Measurements from ENCODE around the gene VWA5B1. TPM values are rescaled to one million over a fixed set of nuclear protein-coding genes. Genes with fewer than 3 reads are reported as not detected.

VWA5B1 gene
- total RNA-seq, 2 experiments from 2014 or later, result not detected

DNA sequence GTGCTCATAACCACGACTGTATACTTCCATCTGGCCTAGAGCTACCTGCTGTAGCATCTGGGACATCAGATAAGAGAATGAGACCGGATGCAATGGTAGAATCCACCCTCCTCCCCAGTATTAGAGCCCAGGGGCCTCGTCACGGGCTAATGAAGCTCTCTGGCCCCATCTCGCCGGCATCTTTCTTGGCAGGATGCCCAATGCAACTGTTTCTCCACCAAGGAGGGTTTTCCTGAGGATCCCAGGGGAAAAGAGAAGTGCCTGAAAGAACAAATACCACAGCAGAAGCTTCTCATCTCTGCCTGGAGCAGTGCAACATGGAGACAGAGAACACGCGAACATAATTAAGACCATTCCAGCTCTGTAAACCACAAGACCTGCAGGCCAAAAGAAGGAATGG lies 80.0 kb downstream of the VWA5B1 start:
- peaks cover 35% of the 10 kb centered on the region for H3K27me3 Mint-ChIP-seq
- ChIA-PET CTCF (no interaction called here), POLR2A (no interaction called here)
- H3K4me1 Mint-ChIP-seq (ENCODE audit: low read depth), result peaks cover 6% of the 10 kb centered on the region
- H3K4me3 Mint-ChIP-seq, result no peak overlapping the region
- H3K27ac Mint-ChIP-seq, result no peak overlapping the region
- no peak for DNase-seq
- intact Hi-C loops (cut with micrococcal nuclease), result loop anchor here (10.0 kb wide), 1 partner anchor 156 kb away; no protein-coding TSS in a partner anchor
- no peaks in the 10 kb centered on the region for H3K9me3 Mint-ChIP-seq
- H3K36me3 Mint-ChIP-seq, result no peaks in the 10 kb centered on the region

DNA sequence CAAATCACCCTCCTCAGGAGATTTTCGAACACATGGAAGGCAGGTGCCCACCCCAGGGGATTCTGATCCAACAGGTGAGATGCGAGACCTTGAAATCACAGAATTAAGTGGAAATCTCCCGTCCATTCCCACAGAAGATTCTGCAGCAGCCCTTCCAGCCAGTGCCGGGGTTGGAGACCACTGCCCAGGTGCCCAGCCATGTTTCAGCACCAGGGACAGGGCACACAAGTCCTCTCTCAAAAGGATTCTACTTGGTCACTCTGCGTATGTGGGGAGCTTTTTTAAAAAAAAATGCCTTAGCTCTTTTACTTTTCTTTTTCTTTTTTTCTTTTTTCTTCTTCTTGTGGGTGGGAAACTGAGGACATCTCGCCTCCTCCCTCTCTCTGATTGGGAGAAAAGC lies 80.7 kb downstream of the VWA5B1 start:
- H3K9me3 Mint-ChIP-seq, result no peaks in the 10 kb centered on the region
- DNase-seq, result no peak
- H3K4me1 Mint-ChIP-seq (ENCODE audit: low read depth), result peaks cover 6% of the 10 kb centered on the region
- H3K36me3 Mint-ChIP-seq, result no peaks in the 10 kb centered on the region
- H3K4me3 Mint-ChIP-seq, result no peak overlapping the region
- POLR2A ChIA-PET, result no interaction called here
- intact Hi-C loops (cut with micrococcal nuclease), result loop anchor here (10.0 kb wide), 1 partner anchor 157 kb away; no protein-coding TSS in a partner anchor
- H3K27me3 Mint-ChIP-seq, result peaks cover 34% of the 10 kb centered on the region
- CTCF ChIA-PET, result no interaction called here
- no peak overlapping the region for H3K27ac Mint-ChIP-seq

DNA sequence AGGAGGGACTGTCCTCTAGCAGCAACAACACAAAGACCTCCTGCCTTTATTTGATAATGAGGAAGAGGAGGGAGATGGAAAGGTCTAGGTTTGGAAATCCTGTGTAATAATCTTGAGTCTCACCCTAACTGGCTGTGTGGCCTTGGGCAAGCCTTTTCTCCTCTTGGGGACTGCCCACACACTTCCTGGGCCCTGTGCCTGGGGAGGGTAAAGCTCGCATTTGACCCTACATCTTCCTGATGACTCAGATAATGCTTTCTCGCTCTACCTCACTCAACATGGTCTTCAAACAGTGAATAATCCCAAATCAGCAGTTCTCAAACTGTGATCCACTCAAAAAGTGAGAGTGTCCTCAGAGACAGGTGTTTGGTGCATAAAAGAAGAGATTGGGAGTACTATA lies 81.2 kb downstream of the VWA5B1 start:
- DNase-seq, result no peak
- Mint-ChIP-seq H3K36me3 (no peaks in the 10 kb centered on the region), H3K9me3 (no peaks in the 10 kb centered on the region), H3K27me3 (peaks cover 36% of the 10 kb centered on the region), H3K27ac (no peak overlapping the region), H3K4me3 (no peak overlapping the region), H3K4me1 (ENCODE audit: low read depth) (peaks cover 6% of the 10 kb centered on the region)
- CTCF ChIA-PET, result no interaction called here
- intact Hi-C loops (cut with micrococcal nuclease), result loop anchor here (10.0 kb wide), 1 partner anchor 157 kb away; no protein-coding TSS in a partner anchor
- POLR2A ChIA-PET, result no interaction called here

DNA sequence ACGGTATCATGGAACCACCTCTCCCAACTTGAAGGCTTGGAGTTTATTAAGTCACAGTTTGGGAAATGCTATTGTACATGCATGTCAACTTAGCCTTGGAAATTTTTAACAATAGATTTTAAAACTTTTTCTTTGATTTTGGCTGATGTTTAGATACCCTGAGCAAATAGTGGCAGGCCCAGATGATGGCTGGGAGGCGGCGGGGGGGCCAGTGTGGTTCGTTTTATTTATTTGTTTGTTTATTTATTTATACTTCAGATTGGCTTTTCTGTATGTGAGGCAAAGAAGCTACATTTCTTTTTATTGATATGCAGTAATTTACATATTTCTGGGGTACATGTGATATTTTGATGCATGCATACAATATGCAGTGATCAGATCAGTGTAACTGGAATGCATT lies 82.0 kb downstream of the VWA5B1 start:
- Mint-ChIP-seq H3K36me3 (no peaks in the 10 kb centered on the region), H3K9me3 (no peaks in the 10 kb centered on the region), H3K27me3 (peaks cover 31% of the 10 kb centered on the region), H3K4me1 (ENCODE audit: low read depth) (peaks cover 2% of the 10 kb centered on the region), H3K27ac (no peak overlapping the region), H3K4me3 (no peak overlapping the region)
- POLR2A ChIA-PET, result no interaction called here
- DNase-seq, result no peak
- intact Hi-C loops (cut with micrococcal nuclease), result loop anchor here (10.0 kb wide), 1 partner anchor 158 kb away; no protein-coding TSS in a partner anchor
- CTCF ChIA-PET, result interaction anchor here (0.8 kb wide), 1 partner anchor 121 kb away, joined by 3 read pairs; no protein-coding TSS in a partner anchor

DNA sequence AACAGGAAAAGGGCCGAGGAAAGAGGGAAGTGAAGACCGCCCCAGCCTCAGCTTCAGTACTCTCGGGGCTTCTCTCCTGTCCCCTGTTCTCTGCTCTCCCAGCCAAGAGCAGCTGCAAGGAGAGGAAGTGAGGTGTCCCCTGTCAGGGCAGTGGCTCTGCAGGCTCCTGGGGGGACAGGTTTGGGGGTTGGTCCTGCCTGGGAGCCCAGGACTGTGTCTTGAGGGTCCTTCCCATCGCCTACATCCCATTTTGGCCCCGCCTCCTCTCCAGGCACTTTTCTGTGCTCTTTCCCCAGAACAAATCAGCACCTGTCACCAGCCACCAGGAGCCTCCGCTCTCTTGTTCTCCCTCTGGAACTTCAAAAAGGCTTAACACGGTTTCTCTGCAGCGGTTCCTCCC lies 82.6 kb downstream of the VWA5B1 start:
- intact Hi-C loops (cut with micrococcal nuclease), result loop anchor here (10.0 kb wide), 1 partner anchor 158 kb away; no protein-coding TSS in a partner anchor
- peaks cover 2% of the 10 kb centered on the region for H3K4me1 Mint-ChIP-seq (ENCODE audit: low read depth)
- POLR2A ChIA-PET, result no interaction called here
- H3K4me3 Mint-ChIP-seq, result no peak overlapping the region
- H3K27ac Mint-ChIP-seq, result no peak overlapping the region
- H3K9me3 Mint-ChIP-seq, result no peaks in the 10 kb centered on the region
- H3K36me3 Mint-ChIP-seq, result no peaks in the 10 kb centered on the region
- CTCF ChIA-PET, result interaction anchor here (0.8 to 1.1 kb wide), 2 partner anchors 10 to 120 kb away, joined by 3 to 6 read pairs; no protein-coding TSS in a partner anchor
- H3K27me3 Mint-ChIP-seq, result peaks cover 25% of the 10 kb centered on the region
- DNase-seq, result no peak

DNA sequence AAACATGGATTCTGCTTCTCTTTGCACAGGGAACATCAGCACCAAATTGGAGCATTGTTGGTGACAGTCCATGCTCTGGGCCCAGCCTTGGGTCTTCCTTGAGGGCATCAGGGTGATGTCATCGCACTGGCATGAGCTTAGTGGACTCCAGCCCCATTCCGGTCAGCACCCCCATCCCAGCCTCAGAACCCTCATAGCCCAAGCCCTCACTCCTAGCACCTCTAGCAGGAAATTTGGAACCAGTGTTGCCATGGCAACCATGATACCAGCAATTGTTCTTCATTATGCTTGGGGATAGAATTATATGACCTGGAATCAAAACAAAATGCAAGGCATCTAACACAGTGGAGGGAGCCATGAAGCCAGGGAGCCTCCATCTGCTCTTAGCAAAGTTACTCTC lies 83.1 kb downstream of the VWA5B1 start:
- POLR2A ChIA-PET, result no interaction called here
- intact Hi-C loops (cut with micrococcal nuclease), result loop anchor here (10.0 kb wide), 1 partner anchor 159 kb away; no protein-coding TSS in a partner anchor

DNA sequence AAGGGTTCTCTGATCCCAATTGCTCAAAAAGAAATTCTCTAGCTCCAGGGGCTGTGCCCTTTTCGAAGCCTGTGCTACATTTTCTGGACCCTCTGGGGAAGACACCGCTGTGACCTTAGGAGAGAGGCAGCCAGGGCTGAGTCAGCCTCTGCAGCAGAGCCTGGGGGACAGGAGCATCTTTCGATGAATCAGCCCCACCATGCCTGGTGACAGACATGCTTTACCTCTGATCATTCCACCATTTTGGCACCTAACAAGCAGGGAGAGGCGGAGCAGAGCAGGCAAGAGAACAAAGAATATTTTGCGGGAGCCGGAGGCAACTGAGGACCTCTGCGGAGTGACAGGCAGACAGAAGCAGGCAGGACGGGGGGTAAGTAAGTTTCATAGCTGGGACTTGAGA lies 84.9 kb downstream of the VWA5B1 start:
- CTCF ChIA-PET, result interaction anchor here (1.2 to 8.6 kb wide), 4 partner anchors 55 to 162 kb away, joined by 3 to 62 read pairs (median 8); no protein-coding TSS in a partner anchor
- peaks cover 5% of the 10 kb centered on the region for H3K4me1 Mint-ChIP-seq (ENCODE audit: low read depth)
- no peak for DNase-seq
- intact Hi-C loops (cut with micrococcal nuclease), result loop anchor here (10.0 kb wide), 1 partner anchor 161 kb away; no protein-coding TSS in a partner anchor
- H3K27me3 Mint-ChIP-seq, result peaks cover 22% of the 10 kb centered on the region
- no peaks in the 10 kb centered on the region for H3K36me3 Mint-ChIP-seq
- H3K27ac Mint-ChIP-seq, result no peak overlapping the region
- POLR2A ChIA-PET, result no interaction called here
- no peak overlapping the region for H3K4me3 Mint-ChIP-seq
- no peaks in the 10 kb centered on the region for H3K9me3 Mint-ChIP-seq

More for the DNA sequence above, 83.1 kb downstream of the VWA5B1 start:
- DNase-seq, result no peak
- Mint-ChIP-seq H3K27me3 (peaks cover 20% of the 10 kb centered on the region), H3K36me3 (no peaks in the 10 kb centered on the region), H3K9me3 (no peaks in the 10 kb centered on the region), H3K4me3 (no peak overlapping the region), H3K27ac (no peak overlapping the region), H3K4me1 (ENCODE audit: low read depth) (peaks cover 2% of the 10 kb centered on the region)
- CTCF ChIA-PET, result interaction anchor here (1.1 to 8.6 kb wide), 2 partner anchors 10 to 121 kb away, joined by 6 to 62 read pairs; no protein-coding TSS in a partner anchor

DNA sequence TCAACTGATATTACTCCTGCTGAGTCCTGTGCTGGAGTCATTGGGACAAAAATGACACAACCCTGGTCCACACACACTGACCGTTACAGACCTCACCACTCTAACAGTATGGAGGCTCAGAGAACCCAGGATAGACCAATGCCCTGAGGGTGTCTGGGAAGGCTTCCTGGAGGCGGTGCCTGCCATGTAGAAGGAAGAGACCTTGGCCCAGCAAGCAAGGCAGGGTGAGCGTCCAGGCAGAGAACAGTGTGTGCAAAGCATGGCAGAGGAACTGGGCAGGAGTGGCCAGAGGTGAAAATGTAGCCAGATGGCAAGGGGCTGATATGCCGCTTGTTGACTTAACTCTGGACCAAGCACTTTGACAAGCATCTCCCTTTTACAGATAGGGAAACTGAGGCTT lies 85.5 kb downstream of the VWA5B1 start:
- Mint-ChIP-seq H3K4me3 (no peak overlapping the region), H3K9me3 (no peaks in the 10 kb centered on the region)

DNA sequence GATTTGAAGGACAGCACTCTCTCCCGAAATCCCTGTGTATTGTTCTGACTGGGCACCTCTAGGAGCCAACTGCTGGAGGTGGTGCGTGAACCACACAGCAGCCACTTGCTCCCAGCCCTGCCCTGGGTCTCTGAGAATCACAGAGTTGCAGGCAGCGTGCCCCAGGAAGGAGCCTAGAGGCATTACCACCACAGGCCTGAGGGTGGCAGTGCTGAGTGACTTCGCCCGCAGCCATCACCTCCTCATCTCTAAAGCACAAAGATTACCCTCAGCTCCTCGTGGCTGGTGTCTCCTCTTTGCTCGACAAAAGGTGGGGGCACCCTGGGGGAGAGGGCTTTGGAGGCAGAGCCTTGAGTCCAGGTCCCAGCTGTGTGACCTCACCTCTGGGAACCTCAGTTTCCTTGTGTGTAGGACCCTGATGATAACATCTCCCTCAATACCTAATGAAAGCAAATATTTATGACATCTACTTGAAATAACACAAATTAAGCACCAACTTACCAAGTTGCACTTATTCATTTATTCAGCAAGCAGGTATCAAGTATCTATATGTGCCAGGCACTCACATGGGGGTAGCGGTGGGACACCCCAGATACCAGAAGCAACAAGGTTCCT lies 86.3 kb downstream of the VWA5B1 start:
- Mint-ChIP-seq H3K27me3 (peaks cover 17% of the 10 kb centered on the region), H3K27ac (no peak overlapping the region), H3K4me3 (no peak overlapping the region), H3K4me1 (ENCODE audit: low read depth) (peaks cover 3% of the 10 kb centered on the region), H3K9me3 (no peaks in the 10 kb centered on the region), H3K36me3 (no peaks in the 10 kb centered on the region)
- intact Hi-C loops (cut with micrococcal nuclease), result loop anchor here (1.0 to 10.0 kb wide), 4 partner anchors 50 to 162 kb away; no protein-coding TSS in a partner anchor
- CTCF ChIA-PET, result interaction anchor here (0.6 to 8.6 kb wide), 16 partner anchors 13 to 164 kb away, joined by 3 to 62 read pairs (median 4); partner anchors contain the start of gene CAMK2N1
- POLR2A ChIA-PET, result no interaction called here
- peak; percentile 77 for DNase-seq

More for the DNA sequence above, 85.5 kb downstream of the VWA5B1 start:
- no peaks in the 10 kb centered on the region for H3K36me3 Mint-ChIP-seq
- ChIA-PET POLR2A (interaction anchor here (0.6 kb wide), 1 partner anchor 527 kb away, joined by 3 read pairs; no protein-coding TSS in a partner anchor), CTCF (interaction anchor here (1.4 to 8.6 kb wide), 6 partner anchors 19 to 164 kb away, joined by 3 to 62 read pairs (median 7); no protein-coding TSS in a partner anchor)
- peaks cover 5% of the 10 kb centered on the region for H3K4me1 Mint-ChIP-seq (ENCODE audit: low read depth)
- intact Hi-C loops (cut with micrococcal nuclease), result loop anchor here (2.0 to 10.0 kb wide), 2 partner anchors 51 to 161 kb away; no protein-coding TSS in a partner anchor
- no peak overlapping the region for H3K27ac Mint-ChIP-seq
- no peak for DNase-seq
- H3K27me3 Mint-ChIP-seq, result peaks cover 20% of the 10 kb centered on the region

DNA sequence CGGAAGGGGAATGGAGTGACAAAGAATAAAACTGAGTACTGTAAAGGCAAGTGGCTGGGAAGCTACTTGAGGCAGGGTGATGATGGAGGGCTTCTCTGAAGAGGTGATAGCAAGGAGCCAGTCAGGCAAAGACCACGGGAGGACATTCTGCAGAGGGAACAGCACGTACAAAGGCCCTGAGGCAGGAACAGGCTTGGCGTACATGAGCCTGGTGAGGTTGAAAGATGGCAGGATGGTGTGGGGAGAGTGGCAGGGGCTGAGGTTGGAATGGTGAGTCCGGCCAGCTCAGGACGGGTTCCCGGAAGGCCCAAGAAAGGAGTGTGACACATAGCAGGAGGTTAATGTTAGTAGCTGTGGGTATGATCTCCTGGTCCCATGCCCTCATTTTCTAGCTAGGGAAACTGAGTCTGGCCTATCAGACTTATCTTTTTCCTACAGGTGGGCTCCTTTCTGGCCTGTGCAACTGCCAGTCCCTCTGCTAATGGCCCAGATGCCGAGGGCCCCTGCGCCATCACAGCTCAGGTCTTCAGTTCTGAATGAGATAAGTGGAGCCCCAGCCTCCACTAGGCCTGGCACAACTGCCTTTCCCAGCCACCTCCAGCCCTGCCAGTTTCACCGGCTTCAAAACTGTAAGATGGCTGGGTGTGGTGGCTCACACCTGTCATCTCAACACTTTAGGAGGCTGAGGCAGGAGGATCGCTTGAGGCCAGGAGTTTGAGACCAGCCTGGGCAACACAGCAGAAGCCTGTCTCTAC lies 87.0 kb downstream of the VWA5B1 start:
- no peaks in the 10 kb centered on the region for H3K36me3 Mint-ChIP-seq
- H3K4me1 Mint-ChIP-seq (ENCODE audit: low read depth), result peaks cover 2% of the 10 kb centered on the region
- no peak overlapping the region for H3K27ac Mint-ChIP-seq
- H3K9me3 Mint-ChIP-seq, result no peaks in the 10 kb centered on the region
- intact Hi-C loops (cut with micrococcal nuclease), result loop anchor here (1.0 to 10.0 kb wide), 4 partner anchors 49 to 163 kb away; no protein-coding TSS in a partner anchor
- no peak overlapping the region for H3K4me3 Mint-ChIP-seq
- no peak for DNase-seq
- H3K27me3 Mint-ChIP-seq, result peaks cover 18% of the 10 kb centered on the region
- ChIA-PET POLR2A (no interaction called here), CTCF (interaction anchor here (0.6 to 8.6 kb wide), 17 partner anchors 12 to 211 kb away, joined by 3 to 62 read pairs (median 4); partner anchors contain the start of genes CAMK2N1 and CDA)

DNA sequence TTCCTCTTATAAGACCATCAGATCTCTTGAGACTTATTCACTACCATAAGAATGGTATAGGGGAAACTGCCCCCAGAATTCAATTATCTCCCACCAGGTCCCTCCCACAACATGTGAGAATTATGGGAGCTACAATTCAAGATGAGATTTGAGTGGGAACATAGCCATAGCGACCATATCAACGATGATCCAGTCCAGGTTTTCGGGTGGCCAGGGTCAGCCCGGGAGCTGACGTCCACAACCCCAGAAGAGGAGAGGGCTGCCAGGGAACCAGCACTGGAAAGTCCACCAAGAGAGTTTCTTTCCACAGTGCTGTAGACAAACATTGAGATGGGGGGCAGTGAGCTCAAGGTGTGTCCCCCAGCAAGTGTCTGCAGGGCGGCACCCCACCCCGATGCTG lies 88.4 kb downstream of the VWA5B1 start:
- H3K36me3 Mint-ChIP-seq, result no peaks in the 10 kb centered on the region
- H3K4me1 Mint-ChIP-seq (ENCODE audit: low read depth), result peaks cover 2% of the 10 kb centered on the region
- CTCF ChIA-PET, result interaction anchor here (0.7 to 8.6 kb wide), 3 partner anchors 19 to 115 kb away, joined by 3 to 62 read pairs (median 4); no protein-coding TSS in a partner anchor
- POLR2A ChIA-PET, result no interaction called here
- DNase-seq, result no peak
- H3K9me3 Mint-ChIP-seq, result no peaks in the 10 kb centered on the region
- no peak overlapping the region for H3K4me3 Mint-ChIP-seq
- no peak overlapping the region for H3K27ac Mint-ChIP-seq
- intact Hi-C loops (cut with micrococcal nuclease), result loop anchor here (10.0 kb wide), 1 partner anchor 164 kb away; no protein-coding TSS in a partner anchor
- H3K27me3 Mint-ChIP-seq, result peaks cover 24% of the 10 kb centered on the region

DNA sequence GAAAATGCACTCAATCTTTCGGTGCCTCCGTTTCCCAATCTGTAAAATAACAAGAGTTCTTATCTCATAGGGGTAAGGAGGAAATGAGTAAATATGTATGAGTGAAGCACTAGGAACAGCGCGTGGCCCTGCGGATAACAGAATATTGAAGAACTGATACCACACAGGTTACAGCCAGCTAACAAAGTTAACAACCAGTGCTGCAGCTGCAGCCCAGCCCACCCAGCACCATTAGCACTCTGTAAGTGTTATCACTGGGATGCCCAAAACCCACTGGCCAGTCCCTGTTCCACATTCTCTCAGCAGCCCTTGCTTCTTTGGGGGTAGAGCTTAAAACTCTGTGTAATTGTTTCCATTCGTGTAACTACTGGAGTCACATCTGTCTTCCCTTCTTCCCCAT lies 89.5 kb downstream of the VWA5B1 start:
- Mint-ChIP-seq H3K27me3 (peaks cover 31% of the 10 kb centered on the region), H3K9me3 (no peaks in the 10 kb centered on the region), H3K36me3 (no peaks in the 10 kb centered on the region), H3K4me1 (ENCODE audit: low read depth) (peaks cover 2% of the 10 kb centered on the region), H3K27ac (no peak overlapping the region), H3K4me3 (no peak overlapping the region)
- POLR2A ChIA-PET, result no interaction called here
- intact Hi-C loops (cut with micrococcal nuclease), result no loop called here
- CTCF ChIA-PET, result interaction anchor here (0.6 to 8.6 kb wide), 5 partner anchors 12 to 114 kb away, joined by 3 to 62 read pairs (median 4); no protein-coding TSS in a partner anchor
- DNase-seq, result no peak
